Measurements from ENCODE around the gene CES5A.
A peak's percentile ranks its signal among the peaks of the same experiment; 100 is the strongest.
"Not testable (repeated sequence)": the region's sequence is repeated elsewhere in the genome, so short reads cannot be mapped to it uniquely, and the experiment has no call there.

The CES5A gene

DNA sequence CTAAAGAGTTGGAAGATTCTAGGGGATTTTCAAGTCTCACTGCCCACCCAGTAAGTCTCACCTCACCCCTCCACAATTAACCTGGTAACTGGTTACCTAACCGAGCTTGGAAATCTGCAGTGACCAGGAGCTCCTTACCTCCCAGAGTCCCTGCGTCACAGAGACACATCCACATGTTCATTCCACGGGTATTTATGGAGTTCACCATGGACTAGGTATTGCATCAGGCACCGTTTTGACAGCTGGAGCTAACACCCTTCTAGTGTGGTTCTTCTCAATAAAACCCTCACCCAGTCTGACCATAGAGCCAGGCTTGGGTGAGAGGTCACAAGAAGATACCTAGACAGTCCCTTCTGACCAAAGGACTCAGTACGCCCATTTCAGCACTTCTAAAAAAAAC is 2.1 kb downstream of the CES5A start:
- no peak for DNase-seq

DNA sequence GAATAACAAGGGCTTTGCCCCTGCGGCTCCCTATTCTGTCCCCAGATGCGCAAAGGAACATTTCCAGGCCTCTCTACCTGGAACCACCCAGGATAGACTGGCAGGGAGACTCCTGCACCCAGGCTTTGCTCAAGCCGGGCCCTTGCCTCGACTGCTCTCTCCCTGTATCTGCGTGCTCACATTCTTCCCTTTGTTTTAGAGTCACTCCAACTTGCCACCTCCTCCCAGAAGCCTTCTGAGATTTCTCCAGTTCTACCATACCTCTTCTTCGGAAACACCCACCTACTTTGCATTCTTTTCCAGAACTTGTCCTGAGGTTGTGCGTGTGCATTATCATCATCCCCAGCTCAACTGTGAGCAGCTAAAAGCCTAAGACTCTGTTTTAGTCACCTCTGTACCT is 3.0 kb downstream of the CES5A start:
- DNase-seq = no peak

DNA sequence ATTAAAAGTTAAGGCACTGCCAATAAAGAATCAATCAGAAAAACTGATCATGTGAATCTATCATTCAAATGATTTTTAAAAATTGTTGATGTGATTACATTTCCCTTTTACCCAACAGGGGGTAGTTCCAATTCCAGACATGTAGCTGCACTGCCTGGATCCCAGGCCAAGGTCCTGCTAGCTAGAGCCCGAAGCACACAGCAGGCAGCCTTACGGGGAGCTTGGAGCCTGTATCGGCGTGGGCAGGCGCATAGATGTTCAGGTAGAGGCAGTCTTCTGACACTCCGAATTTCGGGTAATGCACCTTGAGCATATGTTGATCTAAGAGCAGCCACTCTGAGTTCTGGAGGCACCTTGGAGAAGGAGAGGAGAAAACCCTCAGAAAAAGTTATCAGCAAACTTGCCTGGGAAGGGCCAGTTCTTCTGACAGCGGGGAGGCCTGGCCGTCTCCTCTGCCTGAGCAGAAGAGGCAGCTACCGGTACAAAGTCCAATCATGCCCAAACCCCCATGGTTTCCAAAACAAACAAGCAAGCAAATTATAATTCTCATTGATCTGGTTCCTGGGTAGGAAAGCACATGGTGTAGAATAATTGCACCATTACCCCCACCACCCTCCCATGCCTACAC is 3.6 kb downstream of the CES5A start:
- no peak for DNase-seq

- DNase-seq = no peak
Observed at GRCh38 chr16:55868980-55869379, 6.2 kb downstream of the CES5A start.

DNA sequence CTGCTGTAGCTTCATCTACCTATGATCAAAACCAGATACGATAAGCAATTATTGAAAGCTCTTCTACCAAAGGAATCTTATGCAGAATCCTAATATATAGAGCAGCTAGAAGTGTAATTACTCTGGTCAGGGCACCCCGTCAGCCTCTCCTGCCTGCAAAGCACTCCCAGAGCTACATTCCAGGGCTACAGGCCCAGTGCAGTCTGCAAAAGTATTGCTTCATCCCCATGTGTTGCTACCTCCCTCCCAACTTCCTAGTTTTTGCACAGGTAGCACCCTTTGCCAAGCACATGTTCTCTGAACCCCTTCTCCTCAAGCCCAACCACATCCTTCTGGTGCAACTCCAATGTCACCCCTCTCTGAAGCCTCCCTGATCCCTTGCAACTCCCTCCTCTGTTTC is 7.0 kb downstream of the CES5A start:
- no peak for DNase-seq

GRCh38 chr16:55861288-55861687 is 13.9 kb downstream of the CES5A start:
- DNase-seq = no peak

- not testable (repeated sequence) for DNase-seq
Observed at GRCh38 chr16:55857650-55858049, 17.5 kb downstream of the CES5A start.

DNA sequence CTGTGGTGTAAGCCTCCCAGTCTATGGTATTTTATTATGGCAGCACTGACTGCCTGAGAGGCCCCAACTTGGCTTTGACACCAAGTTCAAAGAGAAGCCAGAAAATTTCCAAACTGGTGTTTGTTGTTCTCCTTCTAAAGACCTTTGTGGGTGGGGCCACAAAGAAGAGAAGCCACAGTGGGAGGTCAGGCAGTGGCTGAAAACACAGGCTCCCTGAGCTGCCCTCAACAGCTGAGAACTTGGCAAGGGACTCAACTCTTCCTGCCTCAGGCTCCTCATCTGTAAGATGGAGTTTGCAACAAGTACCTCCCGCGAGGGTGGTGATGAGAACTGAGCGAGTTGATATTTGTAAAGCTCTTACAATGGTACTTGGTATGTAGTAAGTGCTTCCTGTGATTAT is 18.2 kb downstream of the CES5A start:
- DNase-seq = no peak

DNA sequence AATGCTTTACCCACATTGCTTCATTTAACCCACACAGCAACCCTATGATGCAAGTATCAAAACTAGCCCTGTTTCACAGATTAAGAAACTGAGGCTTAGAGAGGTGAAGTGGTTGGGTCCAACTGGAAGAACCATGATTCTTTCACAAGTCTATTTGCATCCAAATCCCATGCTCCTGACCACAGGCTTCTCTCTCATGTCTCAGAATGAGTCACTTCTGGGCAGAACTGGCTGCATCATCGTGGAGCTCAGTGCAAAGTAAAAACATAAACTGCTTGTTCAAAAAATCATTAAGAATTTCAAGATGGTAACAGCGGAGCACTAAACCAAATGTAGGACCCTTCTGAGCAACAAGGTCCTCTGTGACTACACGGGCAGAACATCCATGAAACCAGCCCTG is 22.1 kb downstream of the CES5A start:
- no peak for DNase-seq

- DNase-seq = no peak
Observed at GRCh38 chr16:55849536-55849935, 25.6 kb downstream of the CES5A start.

DNA sequence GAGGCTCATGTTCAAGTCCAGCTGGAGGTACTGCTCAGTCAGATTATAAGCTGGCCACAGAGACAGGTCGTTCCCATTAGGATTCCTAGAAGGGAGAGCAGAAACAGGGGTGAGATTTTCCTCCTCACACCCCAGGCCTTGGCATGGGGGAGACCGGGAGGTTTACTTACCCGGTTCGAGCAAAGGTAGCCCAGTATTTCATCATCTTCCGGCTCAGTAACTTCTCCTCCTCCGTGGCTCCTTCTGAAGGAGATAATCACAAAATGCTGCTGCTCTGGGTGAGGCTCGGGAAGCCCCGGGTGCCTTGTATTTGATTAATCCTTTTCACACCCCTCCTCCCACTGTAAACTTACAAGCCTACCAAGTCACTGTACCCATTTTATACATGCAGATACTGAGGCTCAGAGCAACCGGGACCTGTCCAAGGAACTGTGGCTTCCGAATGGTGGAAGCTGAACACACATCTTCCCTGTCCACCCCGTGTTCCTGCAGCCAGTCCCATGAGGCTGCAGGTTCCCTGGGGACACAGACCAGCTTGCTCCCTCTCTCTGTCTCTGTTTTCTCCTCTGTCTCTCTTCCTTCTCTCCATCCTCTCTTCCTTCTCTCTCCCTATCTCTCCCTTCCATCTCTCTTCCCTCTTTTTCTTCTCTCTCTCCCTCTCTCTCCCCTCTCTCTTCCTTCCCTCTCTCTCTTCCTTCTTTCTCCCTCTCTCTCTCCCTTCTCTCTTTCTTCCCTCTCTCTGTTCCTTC is 28.4 kb downstream of the CES5A start:
- DNase-seq = no peak

DNA sequence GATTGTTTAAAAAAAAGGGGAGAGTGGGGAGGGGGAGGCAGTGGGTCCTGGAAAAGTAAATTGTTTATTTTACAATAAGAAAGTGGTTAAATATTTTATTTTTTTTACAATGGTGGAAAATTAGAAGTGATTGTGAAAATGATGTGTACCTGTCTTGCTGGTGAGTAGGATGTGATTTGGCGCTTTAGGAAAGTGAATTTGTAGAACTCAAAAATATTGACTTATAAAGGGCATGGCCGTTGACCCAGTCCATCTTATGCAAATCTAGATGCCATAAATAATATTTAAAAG is 32.1 kb downstream of the CES5A start:
- no peak for DNase-seq

DNA sequence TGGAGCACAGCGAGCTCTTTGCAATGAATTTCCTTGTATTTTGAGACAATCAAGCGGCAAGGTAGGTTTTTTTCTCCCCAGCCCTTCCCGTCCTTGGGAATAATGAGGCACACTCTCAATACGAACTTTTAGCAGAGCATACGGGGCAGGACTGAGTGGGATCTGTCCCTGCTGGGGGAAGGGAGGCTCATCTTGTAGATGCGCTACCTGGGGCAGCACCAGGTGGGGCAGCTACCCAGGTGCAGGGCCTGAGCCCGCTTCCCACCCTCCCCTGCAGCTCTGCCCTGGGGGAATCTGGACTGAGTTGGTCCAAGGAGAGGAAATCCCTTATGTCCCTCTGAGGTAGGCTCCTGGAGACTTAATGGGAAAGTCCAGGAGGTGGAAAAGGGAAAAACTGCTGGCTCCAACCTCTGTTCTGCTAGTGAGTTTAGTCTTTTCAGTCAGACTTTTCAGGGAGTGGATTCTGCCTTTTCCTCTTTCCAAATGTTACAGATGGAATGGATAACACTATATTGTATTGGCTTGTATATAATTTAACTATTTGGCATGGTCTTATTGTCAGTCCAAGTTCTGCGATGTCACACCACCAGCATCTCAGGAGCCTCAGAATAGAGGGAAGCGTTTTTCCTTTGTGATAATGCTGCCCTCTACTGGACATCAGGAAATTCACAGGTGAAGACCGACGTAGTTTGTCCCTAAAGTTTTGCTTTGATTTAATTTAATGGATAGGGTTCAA is 32.6 kb downstream of the CES5A start:
- DNase-seq = peak; percentile 2

GRCh38 chr16:55839115-55839514 is 36.1 kb downstream of the CES5A start:
- no peak for DNase-seq

DNA sequence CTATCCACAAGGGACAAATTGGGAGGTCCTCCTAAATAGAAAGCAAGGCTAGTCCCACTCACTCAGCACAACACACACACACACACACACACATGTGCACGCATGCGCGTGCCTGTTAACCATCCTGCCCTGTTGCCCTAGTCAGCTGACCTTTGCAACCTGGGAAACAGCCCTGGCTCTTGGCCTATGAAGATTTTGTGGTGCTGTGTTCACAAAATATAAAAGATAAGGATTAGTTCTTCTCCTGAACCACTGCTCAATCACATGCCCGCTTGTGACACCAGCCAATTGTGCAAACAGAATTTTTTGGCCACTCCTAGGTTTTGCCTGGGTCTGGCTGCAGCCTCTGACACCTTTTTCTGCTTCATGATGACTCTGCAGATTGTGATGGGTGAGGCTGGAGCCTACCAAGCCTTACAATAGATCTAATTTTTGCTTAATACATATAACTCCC is 39.0 kb downstream of the CES5A start:
- DNase-seq = no peak

- no peak for DNase-seq
Observed at GRCh38 chr16:55835581-55835980, 39.6 kb downstream of the CES5A start.

DNA sequence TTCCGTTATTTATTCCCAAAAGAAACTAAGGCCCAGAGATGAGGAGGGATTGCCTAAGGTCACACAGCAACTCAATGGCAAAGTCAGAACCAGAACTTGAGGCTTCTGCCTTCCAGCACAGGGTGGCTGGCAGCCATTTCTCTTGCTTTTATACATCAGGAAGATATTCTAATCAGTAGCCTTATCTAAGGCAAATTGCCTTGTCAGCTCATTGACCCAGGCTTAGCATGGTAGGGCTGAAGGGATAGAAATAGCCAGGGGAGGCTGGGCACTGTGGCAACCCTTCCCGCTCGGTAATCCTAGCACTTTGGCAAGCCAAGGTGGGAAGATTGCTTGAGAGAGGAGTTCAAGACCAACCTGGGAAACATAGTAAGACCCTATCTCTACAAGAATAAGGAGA is 40.0 kb downstream of the CES5A start:
- not testable (repeated sequence) for DNase-seq

- DNase-seq = no peak
Observed at GRCh38 chr16:55834049-55834448, 41.1 kb downstream of the CES5A start.

DNA sequence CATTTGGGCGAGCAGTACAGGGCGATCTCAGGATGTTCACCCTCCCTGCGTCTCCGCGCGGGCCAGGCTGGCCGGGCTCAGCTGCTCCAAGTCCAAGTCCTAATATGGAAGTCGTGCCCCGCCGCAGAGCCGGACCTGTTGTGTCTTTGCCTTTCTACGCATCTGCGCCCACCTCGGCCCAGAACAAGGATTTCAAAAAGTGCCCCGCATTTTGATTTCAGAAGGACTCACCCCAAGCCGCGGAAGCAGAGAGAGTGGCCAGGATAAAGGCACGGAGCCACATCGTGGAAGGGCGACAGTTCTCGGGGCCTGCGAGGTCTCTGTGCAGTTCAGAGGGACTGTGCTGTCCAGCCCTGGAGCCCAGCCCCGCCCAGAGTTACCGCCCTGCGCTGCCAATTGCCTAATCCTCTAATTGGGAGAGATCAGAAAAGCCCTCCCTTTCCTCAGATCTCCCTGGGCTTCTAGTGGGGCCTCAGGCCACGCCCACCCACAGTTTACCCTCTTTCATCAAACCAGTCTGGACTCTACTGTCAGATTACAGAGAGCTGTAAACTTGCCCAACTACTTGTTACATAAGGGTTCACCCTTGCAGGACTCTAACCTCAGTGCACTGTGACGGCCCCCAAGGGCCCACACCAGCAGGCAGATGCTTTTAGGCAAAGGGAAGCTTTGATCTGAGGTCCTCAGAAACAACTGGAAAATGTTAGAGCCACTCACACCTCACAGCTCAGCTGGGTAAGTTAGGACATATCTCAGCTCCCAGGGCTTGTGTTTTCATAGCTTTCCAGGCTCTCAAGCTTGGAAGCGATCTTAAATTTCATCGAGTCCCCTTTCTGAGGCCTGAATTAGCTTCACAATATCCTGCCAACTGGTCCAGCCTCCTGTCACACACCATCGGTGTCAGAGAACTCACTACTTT is 42.1 kb downstream of the CES5A start, which contains the start of gene CES1:
Gene CES1 (minus strand): TSS at position 324 of the 919 bp plus-strand sequence. CDS start 41 bp downstream, at position 283.
- no peak for DNase-seq

DNA sequence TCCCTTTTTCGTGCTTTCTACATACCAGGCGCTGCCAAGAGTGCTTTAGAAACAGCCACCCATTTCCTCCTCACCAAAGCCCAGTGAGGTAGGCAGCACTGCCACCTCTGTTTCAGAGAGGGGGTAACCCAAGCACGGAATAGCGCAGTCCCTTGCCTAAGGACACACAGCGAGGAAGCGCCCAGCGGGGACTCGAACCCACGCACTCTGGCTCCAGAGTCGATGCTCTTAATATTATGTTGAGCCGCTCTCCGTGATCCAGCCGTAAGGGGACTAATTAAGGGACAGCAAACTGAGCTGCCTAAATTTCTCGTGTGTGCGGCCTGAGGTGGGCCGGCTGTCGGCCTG is 42.8 kb downstream of the CES5A start:
- DNase-seq = no peak

DNA sequence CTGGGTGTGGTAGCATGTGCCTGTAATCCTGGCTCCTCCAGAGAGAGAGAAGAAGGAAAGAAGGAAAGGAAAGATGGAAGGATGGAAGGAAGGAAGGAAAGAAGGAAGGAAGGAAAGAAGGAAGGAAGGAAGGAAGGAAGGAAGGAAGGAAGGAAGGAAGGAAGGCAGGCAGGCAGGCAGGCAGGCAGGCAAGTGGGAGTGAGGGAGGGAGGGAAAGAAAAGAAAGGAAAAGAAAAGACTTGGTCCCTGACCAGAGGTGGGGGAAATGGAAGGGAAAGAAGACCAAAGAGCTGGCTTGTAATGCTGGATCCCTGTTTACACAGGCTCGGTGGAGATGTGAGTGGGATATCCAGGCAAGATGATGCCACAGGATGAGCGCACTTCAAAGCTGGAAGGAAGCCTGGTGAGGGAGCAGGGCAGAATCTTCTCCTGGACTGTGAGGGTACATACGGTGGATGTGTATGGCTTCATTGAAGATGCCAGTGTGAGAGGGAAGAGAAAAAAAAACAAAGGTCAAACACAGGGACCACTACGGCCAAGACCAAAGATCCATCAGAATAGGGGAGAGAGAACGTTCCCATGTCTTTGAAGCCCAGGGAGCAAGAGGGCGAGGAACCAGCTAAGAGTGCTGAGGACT is 44.4 kb downstream of the CES5A start:
- no peak for DNase-seq

DNA sequence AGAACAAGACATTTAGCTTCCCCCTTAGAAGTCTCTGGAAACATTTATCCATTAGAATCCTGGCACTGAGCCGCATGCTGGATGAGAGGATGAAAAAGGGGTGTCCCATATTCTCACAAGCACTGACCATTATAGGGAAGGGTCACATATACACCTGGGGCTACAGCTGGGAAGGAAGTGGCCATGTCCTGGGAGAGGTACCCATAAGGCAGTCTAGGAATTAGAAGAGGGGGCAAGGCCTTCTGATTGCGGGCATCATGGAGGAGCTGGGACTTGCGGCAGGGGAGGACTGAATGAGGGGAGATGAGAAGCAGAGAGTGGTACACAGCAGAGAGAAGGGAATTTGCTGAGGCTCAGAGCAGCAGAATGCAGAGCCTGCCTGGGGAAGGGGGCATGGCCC is 45.9 kb downstream of the CES5A start:
- DNase-seq = not testable (repeated sequence)

DNA sequence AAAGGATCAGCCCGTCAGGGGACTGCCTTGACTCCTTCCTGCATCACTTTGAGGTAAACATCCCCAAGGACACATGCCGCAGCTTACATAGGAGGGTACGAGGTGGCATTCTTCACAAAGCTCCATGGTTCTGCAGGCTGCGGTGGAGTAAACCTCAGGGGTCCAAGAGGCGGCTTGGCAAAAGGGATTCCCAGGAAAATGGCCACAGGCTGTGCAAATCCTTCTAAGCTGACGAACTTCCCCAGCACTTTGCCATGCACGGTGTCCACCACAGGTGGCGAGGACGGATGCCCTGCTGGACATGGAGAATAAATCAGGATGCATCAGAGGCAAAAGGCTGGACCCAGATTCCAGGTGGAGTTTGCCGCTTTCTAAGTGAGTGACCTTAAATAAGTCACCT is 46.5 kb downstream of the CES5A start:
- DNase-seq = no peak
